ENCODE results near the gene DEF6.

The DEF6 gene

DNA sequence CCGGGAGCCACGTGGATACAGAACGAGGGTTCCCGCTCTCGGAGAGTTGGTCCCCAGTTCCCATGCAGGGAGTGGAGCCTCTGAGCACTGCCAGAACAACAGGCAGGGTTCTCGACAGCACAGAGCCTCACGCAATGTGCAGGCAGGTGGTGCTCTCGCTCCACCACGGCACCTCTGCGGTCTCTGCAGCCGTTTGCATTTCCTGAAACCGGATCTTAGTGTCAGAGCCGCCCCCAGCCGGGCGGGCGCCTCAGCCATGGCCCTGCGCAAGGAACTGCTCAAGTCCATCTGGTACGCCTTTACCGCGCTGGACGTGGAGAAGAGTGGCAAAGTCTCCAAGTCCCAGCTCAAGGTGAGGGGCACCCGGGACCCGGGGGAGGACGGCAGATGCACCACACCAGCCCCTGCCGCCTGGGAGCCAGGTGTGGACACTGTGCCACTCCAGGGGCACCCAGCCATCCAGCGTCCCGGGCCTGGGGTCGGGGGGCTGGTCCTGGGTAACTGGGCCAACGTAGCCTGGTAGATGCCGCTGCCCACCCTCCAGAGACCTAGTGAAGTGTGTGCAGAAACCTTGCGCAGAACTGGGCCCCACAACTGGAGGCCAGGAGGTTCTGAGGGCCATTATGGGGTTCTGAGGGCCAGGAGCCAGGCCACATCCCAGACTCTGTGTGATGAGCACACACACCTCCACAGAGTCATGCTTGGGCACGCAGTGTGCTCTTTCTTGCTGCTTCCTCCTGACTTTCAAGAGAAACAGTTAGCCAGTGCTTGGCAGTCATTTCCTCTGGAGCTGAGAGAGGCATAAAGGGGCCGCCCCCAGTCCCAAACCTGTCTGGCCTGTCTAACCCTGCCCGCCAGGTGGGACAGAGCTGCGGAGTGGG lies at the start of gene DEF6:
Gene DEF6, plus strand, starts transcription at position 218 of the 881 bp plus-strand sequence. Its CDS starts 39 bp downstream, at position 257.
- H3K4me3 ChIP-seq (ENCODE audit: low read length), result peak within 1 kb of the TSS; percentile 79; the same call in 1 of the 2 replicates

DNA sequence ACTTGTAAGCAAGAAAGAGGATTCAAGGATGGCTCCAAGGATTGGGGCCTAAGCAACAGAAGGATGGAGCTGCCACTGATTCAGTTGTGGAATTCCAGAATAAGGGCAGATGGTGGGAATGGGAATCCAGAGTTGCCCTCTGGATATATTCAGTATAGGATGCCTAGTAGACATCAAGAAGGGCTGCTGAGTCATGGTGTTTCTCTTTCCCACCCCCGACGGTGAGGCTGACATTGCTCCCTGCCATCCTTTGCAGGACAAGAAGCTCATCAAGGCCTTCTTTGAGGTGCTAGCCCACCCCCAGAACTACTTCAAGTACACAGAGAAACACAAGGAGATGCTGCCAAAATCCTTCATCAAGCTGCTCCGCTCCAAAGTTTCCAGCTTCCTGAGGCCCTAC lies 49.3 kb upstream of the DEF6 start:
- H3K4me3 ChIP-seq (ENCODE audit: low read length), result peak overlapping the region; percentile 25; the same call in 1 of the 2 replicates
- TF ChIP-seq ZNF274 (IDR thresholded peaks at IDR 0.05; ENCODE audit: low read depth, low read length), result no peak

More for the DNA sequence above, at the start of gene DEF6:
- no peak for TF ChIP-seq ZNF274 (IDR thresholded peaks at IDR 0.05; ENCODE audit: low read depth, low read length)

DNA sequence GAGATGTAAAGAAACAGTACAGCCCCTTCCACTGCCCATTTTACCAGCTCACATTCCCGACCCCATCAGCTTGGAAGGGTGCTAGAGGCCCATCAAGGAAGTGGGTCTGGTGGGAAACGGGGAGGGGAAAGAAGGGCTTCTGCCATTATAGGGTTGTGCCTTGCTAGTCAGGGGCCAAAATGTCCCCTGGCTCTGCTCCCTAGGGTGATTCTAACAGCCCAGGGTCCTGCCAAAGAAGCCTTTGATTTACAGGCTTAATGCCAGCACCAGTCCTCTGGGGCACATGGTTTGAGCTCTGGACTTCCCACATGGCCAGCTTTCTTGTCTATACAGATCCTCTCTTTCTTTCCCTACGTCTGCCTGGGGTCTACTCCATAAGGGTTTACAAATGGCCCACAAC lies 48.7 kb upstream of the DEF6 start:
- H3K4me3 ChIP-seq (ENCODE audit: low read length), result no peak overlapping the region
- no peak for TF ChIP-seq ZNF274 (IDR thresholded peaks at IDR 0.05; ENCODE audit: low read depth, low read length)

- no peak overlapping the region for H3K4me3 ChIP-seq (ENCODE audit: low read length)
- TF ChIP-seq ZNF274 (IDR thresholded peaks at IDR 0.05; ENCODE audit: low read depth, low read length), result no peak
These were observed 45.7 kb upstream of the DEF6 start for GRCh38 chr6:35251949-35252348.

DNA sequence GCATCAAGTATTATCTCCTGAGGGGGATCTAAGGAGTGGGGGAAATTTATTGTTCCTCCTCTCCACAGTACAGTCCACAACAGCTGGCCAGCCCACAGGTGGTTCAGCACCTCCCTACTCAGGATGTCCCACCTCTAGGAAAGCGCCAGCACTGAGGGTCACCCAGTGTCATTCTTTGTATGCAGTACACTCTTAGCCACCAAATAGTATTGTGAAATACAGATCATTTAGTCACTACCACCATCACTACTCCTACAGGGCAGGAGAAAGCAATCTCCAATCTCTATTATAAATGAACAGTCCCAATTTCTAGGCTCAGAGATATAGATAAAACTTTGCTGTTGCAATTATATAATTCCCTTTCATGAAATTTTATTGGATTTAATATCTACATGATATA lies 44.4 kb upstream of the DEF6 start:
- H3K4me3 ChIP-seq (ENCODE audit: low read length), result no peak overlapping the region
- no peak for TF ChIP-seq ZNF274 (IDR thresholded peaks at IDR 0.05; ENCODE audit: low read depth, low read length)

DNA sequence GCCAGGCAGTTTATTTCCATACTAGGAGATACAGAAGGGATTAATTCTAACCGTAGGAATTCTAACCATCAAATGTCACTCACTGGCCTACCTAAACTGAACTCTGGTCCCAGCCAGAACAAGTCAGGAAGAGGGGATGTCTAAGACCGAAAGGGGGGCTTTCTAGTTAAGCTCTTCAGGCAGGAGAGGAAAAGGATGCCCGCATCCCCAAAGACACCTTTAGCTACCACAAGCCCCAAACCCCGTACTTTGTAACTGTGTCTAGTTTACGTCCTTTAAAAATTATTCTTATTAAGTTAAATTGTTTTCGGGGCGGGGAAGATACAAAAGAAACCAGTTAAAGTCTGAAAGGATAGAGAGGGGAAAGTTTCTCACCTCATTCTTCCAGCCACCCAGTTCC lies 39.3 kb upstream of the DEF6 start:
- H3K4me3 ChIP-seq (ENCODE audit: low read length), result peak overlapping the region; percentile 79
- TF ChIP-seq ZNF274 (IDR thresholded peaks at IDR 0.05; ENCODE audit: low read depth, low read length), result no peak

GRCh38 chr6:35258858-35259193 lies 38.8 kb upstream of the DEF6 start:
- H3K4me3 ChIP-seq (ENCODE audit: low read length), result peak overlapping the region; percentile 79
- TF ChIP-seq ZNF274 (IDR thresholded peaks at IDR 0.05; ENCODE audit: low read depth, low read length), result no peak

DNA sequence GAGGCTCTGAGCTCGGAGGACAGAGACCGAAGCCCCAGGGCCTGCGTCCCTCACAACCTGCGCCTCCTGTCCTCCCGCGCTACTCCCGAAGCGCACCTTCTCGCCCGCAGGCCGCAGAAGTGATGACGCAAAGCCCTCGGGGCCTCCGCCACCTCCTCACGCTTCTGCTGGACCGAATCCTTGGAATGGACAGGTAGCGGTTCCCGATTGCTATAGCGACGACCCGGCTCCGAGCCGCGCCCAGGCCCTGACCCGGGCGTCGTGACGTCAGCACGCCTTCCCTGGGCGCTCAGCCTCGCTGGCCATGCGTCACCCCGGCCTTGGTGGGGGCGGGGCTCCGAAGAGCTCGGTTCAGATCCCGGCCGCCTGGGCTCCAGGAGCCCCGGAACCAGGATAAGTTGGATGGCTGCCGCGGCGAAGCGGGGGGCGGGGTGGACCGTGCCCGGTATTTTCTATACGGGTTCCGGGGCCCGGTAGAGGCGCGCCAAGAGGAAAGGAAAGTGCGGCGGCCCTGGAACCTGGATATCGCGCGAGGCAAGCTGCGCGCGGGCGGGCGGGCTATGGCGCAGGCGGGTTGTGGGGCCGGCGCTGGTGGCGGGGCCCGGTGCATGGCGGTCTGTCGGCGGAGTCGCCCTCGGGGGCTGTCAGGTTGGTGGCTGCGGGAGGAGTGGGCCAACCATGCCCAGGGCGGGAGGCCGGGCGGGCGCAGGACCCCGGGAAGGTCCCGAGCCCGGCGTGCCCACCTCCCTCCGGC lies 38.2 kb upstream of the DEF6 start, which contains the start of gene ZNF76:
Gene ZNF76, plus strand, starts transcription at position 542 of the 754 bp plus-strand sequence. CDS start 21,417 bp downstream, outside the sequence.
- TF ChIP-seq ZNF274 (IDR thresholded peaks at IDR 0.05; ENCODE audit: low read depth, low read length), result no peak
- H3K4me3 ChIP-seq (ENCODE audit: low read length), result peak within 1 kb of the TSS; percentile 79

GRCh38 chr6:35259948-35260590 lies 37.5 kb upstream of the DEF6 start:
- no peak for TF ChIP-seq ZNF274 (IDR thresholded peaks at IDR 0.05; ENCODE audit: low read depth, low read length)
- H3K4me3 ChIP-seq (ENCODE audit: low read length), result peak overlapping the region; percentile 79

GRCh38 chr6:35260591-35261570 lies 36.7 kb upstream of the DEF6 start:
- TF ChIP-seq ZNF274 (IDR thresholded peaks at IDR 0.05; ENCODE audit: low read depth, low read length), result no peak
- H3K4me3 ChIP-seq (ENCODE audit: low read length), result peak overlapping the region; percentile 79

GRCh38 chr6:35262596-35262995 lies 35.0 kb upstream of the DEF6 start:
- no peak for TF ChIP-seq ZNF274 (IDR thresholded peaks at IDR 0.05; ENCODE audit: low read depth, low read length)
- no peak overlapping the region for H3K4me3 ChIP-seq (ENCODE audit: low read length)

DNA sequence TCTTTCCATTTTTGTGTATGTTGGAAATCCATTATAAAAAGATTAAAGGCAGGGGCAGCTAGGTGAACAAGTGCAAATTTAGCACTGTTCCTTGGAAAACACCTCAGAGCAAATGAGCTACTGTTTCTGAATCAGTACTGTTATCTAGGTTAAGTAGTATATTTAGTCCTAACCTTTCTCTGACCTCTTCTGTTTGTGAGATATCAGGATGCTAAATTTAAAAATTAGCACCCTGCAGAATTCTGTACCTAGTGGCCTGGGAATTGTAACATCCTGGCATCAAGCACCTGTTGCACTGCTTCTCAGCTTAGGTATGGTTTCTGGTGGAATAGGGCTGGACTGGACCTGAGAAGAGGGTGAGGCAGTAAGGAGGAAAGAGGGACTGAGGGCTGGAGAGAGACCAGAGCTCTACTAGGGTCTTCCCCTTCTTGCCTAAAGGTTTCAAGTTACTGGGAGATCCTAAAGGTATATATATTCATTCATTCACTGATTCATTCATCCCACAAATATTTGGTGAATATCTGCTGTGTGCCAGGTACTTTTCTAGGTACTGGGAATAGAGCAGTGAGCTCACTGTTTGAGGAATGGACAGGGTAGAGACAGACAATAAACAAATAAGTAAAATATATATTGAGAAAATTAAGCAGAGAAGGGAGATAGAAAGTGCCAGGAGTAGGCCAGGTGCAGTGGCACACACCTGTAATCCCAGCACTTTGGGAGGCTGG lies 32.9 kb upstream of the DEF6 start:
- TF ChIP-seq ZNF274 (IDR thresholded peaks at IDR 0.05; ENCODE audit: low read depth, low read length), result no peak
- no peak overlapping the region for H3K4me3 ChIP-seq (ENCODE audit: low read length)

GRCh38 chr6:35265523-35265922 lies 32.1 kb upstream of the DEF6 start:
- TF ChIP-seq ZNF274 (IDR thresholded peaks at IDR 0.05; ENCODE audit: low read depth, low read length), result no peak
- H3K4me3 ChIP-seq (ENCODE audit: low read length), result no peak overlapping the region

Data from GM08714 (cell line).